OCI-LY1 (cell line): ENCODE data around the gene CTNND1.

Experiments used
- EZH2 ChIP-seq: fragments of 200-600 bp; sonication (generic), shearing (Covaris generic); IDR thresholded peaks from 2 replicates; pipeline ENCODE4 v1.8.0; 2017; ENCODE audit warnings: borderline replicate concordance, mixed run types, mild to moderate bottlenecking, antibody characterized with exemption, low read length, moderate library complexity, mixed read lengths
- TF ChIP-seq, protein P1 (sequence below): fragments of 200-600 bp; sonication (generic), shearing (Covaris generic); IDR thresholded peaks from 2 replicates; pipeline ENCODE4 v1.5.1; 2017; ENCODE audit warnings: mild to moderate bottlenecking, antibody characterized with exemption, low read length, moderate library complexity, mixed read lengths

DNA sequence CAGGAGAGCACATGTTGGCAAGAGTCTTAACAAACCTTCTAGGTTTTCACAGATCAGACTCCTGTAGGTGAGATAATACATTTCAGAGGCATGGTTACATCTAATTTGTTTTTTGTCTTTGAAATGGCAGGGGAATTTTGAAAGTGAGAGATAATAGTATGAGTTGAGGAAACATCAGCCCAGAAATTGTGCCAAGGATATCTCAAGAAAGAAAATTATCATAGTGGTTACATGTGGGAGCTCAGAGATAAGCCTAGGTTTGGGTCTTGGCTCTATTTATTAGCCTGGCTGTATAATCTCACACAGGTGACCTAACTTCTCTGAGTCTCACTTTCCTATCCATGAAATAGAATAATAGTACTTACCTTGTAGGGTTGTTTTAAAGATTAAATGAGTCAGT lies 10.4 kb upstream of the CTNND1 start:
- TF ChIP-seq, protein P1, sequence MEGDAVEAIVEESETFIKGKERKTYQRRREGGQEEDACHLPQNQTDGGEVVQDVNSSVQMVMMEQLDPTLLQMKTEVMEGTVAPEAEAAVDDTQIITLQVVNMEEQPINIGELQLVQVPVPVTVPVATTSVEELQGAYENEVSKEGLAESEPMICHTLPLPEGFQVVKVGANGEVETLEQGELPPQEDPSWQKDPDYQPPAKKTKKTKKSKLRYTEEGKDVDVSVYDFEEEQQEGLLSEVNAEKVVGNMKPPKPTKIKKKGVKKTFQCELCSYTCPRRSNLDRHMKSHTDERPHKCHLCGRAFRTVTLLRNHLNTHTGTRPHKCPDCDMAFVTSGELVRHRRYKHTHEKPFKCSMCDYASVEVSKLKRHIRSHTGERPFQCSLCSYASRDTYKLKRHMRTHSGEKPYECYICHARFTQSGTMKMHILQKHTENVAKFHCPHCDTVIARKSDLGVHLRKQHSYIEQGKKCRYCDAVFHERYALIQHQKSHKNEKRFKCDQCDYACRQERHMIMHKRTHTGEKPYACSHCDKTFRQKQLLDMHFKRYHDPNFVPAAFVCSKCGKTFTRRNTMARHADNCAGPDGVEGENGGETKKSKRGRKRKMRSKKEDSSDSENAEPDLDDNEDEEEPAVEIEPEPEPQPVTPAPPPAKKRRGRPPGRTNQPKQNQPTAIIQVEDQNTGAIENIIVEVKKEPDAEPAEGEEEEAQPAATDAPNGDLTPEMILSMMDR, result no peak
- no peak for TF ChIP-seq EZH2
